AG20443 (cell line): ENCODE results near the gene TRAPPC8.

Experiments used
- DNase-seq: peaks from one replicate; pipeline ENCODE4 v3.0.0; 2012; ENCODE audit warnings: low spot score, mixed read lengths

TRAPPC8 gene

GRCh38 chr18:31793531-31793930 is 149.4 kb downstream of the TRAPPC8 start:
- DNase-seq, result no peak

GRCh38 chr18:31792580-31792911 is 150.4 kb downstream of the TRAPPC8 start:
- no peak for DNase-seq

GRCh38 chr18:31791817-31792579 is 150.9 kb downstream of the TRAPPC8 start:
- no peak for DNase-seq

GRCh38 chr18:31789409-31789808 is 153.5 kb downstream of the TRAPPC8 start:
- DNase-seq, result no peak

- DNase-seq, result no peak
Measured at GRCh38 chr18:31783059-31783458, 159.9 kb downstream of the TRAPPC8 start.
